DMS79 (cell line): ENCODE data around the gene TBC1D9B.

Source experiments
- DNase-seq: peaks from one replicate; lab custom pipeline; 2025; lab: John Stamatoyannopoulos, UW

TBC1D9B gene

DNA sequence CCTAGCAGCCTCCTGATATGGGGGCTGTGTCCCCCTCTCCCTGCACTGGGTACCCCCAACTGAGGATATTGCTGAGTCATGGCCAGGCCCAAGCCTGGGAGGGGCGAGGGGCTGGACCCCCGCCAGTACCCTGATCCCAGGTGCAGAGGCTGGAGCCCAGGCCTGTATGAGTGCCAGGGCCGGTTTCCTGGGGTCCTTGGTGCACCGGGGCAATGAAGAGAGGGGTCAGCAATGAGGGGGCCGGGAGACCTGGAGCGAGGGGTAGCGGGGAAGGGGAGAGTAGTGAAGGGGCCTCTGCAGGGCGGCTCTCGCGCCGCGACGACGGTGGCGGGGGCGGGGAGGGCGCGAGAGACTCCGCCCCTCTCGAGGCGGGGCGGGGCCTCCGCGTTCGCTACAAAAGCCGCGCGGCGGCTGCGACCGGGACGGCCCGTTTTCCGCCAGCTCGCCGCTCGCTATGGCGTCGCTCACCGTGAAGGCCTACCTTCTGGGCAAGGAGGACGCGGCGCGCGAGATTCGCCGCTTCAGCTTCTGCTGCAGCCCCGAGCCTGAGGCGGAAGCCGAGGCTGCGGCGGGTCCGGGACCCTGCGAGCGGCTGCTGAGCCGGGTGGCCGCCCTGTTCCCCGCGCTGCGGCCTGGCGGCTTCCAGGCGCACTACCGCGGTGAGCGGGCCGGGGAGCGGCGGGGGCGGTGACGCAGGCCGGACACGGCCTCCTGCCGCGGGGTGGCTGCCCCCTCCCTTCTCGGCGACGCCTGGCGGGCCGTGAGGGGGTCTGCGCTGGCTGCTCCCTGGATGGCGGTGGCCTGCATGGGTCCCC lies 87.0 kb downstream of the TBC1D9B start, which contains the start of gene SQSTM1:
TSS of gene SQSTM1 (plus strand) at position 423 of the 815 bp plus-strand sequence. CDS start at position 455, 32 bp downstream.
- peak; percentile 31 for DNase-seq

DNA sequence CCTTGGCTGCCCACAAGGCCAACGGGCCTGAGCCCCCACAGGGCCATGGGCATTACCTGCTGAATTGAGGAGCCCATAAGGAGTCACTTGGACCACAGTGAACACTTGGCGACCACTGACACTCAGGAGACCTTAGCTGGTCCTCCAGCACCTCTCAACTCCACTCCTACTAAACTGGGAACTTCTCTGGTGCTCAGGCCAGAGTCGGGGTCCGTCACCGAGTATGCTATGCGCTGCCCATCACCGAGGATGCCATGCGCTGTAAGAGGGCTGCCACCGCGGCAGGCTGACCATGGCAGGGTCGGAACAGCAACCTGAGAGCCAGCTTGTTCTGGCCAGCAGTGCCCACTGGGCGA lies 87.6 kb downstream of the TBC1D9B start:
- no peak for DNase-seq

DNA sequence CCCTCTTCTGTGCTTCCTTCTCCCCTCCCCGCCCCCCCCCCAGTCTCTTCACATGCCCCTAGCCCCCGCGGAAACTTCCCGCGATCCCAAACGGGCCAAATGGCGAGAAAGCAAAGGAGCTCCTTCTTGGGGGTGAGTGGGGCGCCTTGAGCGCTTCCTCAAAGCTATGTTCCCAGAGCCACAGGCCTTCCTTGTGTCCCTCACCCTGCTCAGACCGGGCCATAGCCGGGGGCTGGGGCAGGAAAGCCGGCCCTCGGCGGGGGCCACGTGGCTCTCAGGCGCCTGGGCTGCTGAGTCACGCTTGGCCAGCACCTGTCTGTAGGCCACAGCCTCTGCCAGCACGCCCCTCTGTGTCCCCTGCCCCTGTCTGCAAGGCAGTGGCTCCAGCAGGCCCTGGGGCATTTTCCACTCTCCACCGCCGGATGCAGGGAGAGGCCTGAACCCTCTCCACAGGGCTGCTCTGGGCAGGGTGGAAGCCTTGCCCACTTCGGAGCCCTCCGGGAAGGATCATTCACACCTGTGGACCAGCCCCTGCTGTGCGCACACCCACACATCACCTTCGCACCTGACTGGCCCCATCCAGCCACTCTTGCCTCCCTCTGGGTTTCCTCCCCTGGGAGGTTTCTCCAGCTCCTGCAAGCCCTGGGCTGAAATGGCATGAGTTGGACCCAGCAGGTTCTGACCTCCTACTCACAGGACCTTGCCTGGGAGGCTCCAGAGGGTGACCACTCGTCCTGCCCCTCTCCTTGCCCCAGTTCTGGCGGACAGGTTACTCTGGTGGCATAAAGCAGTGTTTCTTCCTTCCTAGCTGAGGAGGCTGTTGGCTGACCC lies 88.2 kb downstream of the TBC1D9B start:
- DNase-seq = peak; percentile 38

DNA sequence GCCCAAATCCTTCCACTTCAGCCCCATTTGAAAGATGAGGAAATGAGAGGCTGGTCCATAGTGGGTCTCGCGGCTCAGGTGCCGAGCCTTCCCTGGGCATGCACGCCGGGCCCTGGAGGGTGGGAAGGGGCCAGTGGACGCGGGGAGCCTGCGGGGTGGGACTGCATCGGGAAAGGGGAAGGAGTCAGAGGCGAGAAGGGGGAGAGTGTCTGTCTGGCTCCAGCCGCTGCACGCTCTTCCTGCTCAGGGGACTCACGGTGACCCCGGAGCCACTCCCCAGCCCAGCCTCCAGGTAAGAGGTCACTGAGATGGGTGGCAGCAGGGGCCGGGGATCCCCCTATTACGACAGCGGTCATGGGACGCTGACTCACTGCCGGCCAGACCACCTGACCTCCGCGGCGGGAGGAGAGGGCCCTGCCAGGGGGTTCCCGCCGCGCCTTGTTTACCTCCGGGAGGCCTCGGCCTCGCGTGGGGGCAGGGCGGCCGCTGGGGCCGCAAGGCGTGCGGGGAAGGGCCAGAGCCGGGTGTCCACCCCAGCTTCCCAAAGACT lies 88.9 kb downstream of the TBC1D9B start:
- peak; percentile 59 for DNase-seq

DNA sequence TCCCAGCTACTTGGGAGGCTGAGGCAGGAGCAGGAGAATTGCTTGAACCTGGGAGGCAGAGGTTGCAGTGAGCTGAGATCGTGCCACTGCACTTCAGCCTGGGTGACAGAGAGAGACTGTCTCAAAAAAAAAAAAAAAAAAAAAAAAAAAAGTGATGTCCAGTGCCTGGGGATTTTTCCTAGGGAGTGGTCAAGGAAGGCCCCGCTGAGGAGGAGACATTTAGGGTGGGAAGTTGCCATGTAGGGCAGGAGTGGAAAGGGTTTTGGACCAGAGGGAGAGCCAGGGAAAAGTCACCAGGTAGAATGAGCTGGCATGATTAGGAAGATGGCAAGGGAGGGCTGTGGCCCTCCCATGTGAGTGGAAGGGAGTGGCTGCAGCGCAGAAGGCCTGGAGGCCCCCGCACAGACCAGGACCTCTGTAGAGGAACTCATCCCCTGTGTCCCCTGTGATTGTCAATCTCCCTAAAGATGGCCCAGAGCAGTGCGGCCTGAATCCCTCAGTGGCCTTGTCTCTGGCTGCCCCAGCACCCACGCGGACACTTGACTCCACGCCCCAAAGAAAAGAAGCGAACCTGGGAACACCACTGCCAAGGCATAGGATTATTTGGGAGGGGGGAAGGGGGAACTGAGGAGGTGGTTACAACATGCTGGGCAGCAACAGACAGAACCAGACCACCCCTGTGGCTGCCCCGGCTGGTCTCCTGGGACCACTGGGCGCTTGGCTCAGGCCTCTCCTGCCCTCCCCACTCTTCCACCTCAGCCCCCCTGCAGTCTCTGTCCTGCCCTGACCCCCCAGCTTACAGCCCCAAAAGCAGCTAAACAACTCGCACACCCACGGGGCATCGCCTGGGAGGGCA lies 89.6 kb downstream of the TBC1D9B start:
- no peak for DNase-seq

DNA sequence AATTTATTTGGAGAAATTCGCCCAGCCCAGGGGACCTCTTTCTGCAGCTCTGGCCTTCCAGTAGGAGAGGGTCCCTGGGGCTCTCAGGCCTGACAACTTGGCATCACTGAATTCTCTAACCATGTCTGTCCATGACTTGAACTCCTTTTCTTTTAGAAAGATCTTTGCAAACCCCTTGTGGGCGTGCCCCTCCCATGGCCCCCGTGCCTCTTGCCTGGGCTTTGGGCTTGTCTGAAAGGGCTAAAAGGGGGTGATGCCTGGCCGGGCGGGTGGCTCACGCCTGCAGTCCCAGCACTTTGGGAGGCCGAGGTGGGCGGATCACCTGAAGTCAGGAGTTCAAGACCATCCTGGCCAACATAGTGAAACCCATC lies 90.2 kb downstream of the TBC1D9B start:
- DNase-seq = no peak

DNA sequence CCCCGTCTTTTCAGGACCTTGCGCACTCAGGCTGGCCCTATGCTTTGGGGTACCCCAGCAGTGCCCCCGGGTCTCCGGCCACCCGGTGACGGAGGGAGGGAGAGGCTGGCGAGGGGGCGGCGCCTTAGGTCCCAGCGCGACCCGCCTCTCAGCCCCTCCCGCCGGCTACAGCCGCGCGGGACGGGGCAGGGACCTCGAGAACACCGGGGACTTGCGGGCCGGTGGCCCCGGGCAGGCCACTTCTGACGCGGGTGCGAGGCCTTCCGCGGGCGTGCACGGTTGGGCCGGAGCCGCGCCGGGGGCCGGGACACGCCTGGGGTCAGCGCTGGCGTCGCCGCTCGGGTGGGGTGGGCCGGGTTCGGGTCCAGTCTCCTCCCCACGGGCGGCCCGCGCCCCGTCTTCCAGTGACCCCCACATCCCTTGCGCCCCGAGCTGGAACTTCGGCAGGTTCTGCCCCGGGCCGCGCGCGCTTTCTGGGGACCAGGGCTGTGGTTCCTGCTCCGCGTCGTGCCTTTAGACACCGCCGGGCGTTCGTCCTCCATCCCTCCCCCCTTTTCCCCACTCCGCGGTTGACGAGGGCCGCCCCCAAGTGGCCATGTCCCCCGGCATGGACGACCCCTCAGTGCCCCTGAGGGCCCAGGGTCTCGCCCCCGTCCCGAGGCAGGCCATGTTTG lies 90.8 kb downstream of the TBC1D9B start:
- no peak for DNase-seq

GRCh38 chr5:179816401-179816795 lies 91.3 kb downstream of the TBC1D9B start:
- no peak for DNase-seq

DNA sequence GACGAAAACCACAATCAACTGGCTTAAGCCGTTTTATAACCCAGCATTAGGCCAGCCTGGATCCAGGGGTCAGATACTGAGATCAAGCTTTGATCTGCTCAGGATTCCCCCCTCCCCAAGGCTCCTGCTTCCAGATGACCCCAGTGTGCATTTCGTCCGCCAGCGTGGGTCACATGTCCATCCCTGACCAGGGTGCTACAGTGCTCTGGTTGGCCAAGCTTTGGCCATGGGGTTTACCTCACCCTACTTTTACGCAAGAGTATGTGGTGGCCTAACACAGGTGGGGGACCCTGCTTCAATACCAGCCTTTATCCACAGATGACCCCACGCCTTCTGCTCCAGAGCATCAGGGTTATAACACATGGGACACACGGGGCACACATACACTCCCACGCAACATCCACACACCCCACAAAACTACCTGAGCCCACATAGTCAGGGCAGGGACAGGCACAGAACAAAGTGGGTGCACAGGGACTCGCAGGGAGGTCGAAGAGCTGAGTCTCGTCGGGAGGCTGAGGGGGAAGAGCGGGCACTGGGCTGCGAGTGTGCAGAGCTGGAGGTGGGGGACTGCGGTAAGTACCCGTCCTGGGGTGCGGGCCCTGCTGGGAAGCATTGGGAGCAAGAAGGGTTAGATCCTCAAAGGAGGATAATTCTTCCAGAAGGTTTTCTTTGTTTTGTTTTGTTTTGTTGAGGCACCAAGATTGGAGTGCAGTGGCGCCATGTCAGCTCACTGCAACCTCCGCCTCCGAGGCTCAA lies 92.0 kb downstream of the TBC1D9B start:
- no peak for DNase-seq

- DNase-seq = no peak
Observed at GRCh38 chr5:179814090-179814489, 93.6 kb downstream of the TBC1D9B start.

DNA sequence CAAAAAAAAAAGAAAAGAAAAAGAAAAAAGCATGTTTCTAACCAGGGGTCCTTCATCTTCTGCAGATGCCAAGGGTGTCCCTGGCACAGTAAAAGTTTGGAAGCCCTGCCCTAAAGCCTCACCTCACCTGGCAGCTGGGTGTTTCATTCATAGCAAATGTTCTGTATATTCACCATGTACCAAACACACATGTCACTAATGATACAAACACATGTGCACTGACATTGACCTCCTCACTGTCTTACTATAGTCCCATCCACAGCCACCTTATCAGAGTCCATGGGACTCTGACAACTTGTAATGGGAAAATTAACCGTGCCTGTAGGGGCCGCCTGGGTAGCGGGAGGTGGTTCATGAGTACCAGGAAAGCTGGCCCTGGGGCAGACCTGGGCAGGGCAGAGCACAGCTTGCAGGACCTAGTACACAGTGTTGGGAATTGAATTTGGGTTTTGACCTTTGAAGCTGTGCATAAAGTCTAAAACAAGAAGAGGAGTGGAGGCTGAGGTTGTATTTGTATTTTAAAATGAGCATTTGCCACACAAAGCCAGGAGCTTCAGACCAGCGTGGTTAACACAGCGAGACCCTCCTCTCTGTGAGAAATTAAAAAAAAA lies 94.6 kb downstream of the TBC1D9B start:
- no peak for DNase-seq

- no peak for DNase-seq
Observed at GRCh38 chr5:179812135-179812825, 95.4 kb downstream of the TBC1D9B start.
